Tibial artery (tissue), 4 donors: ENCODE data around the gene EXOSC2.

Experiments
- DNase-seq, 2 donors: peaks; one replicate each; pipeline ENCODE4 v3.0.0-alpha.2; 2019
- H3K27ac ChIP-seq, 2 donors: fragments of 200-600 bp; sonication (generic) in 1 of 2; 1 replicate in 1 of 2; 2 replicates in 1 of 2; pipeline ENCODE4 v1.5.1; 2018 to 2019; ENCODE audit warnings: mild to moderate bottlenecking in 1 of 2
- H3K27me3 ChIP-seq, 2 donors: fragments of 200-600 bp; sonication (generic) in 1 of 2; one replicate each; pipeline versions ENCODE4 v1.5.1 to v1.6.0; 2016 to 2019
- H3K36me3 ChIP-seq, 3 donors: fragments of 200-600 bp; sonication (generic) in 2 of 3; one replicate each; pipeline ENCODE4 v1.5.1; 2016 to 2019; ENCODE audit warnings: mild to moderate bottlenecking in 2 of 3
- H3K4me1 ChIP-seq, 4 donors: fragments of 200-600 bp; sonication (generic) in 2 of 4; 1 replicate in 3 of 4; 2 replicates in 1 of 4; pipeline ENCODE4 v1.5.1; 2016 to 2019
- H3K4me3 ChIP-seq, 2 donors: fragments of 200-600 bp; sonication (generic) in 1 of 2; 1 replicate in 1 of 2; 2 replicates in 1 of 2; pipeline ENCODE4 v1.5.1; 2018 to 2019; ENCODE audit warnings: mild to moderate bottlenecking in 2 of 2
- H3K9me3 ChIP-seq, 3 donors: fragments of 200-600 bp; sonication (generic) in 1 of 3; one replicate each; pipeline ENCODE4 v1.5.1; 2016 to 2019
- CTCF ChIP-seq, 2 experiments: fragments of 200-600 bp in 1 of 2; fragments of 450-650 bp in 1 of 2; IDR thresholded peaks; one replicate each; pipeline ENCODE4 v1.5.1; 2017 to 2019; ENCODE audit warnings: antibody characterized with exemption in 2 of 2, mild to moderate bottlenecking in 1 of 2, moderate library complexity in 1 of 2
- intact Hi-C: fragments of 100-400 bp; cut with DNase I; formaldehyde crosslinking; loops from one replicate; pipeline ENCODE4 v1.15.0; 2023; ENCODE audit warnings: low total_unique reads

Gene EXOSC2

GRCh38 chr9:130712564-130713285, 19.1 kb downstream of the EXOSC2 start:
- DNase-seq = peak; percentile 99
- intact Hi-C loops = loop anchor here (1.0 kb wide), 1 partner anchor 149 kb away; no protein-coding TSS in a partner anchor

GRCh38 chr9:130713286-130713960, 19.8 kb downstream of the EXOSC2 start:
- Histone ChIP-seq H3K4me1 (peaks cover 0 to 37% (median 23%) of the 10 kb centered on the region in 4 donors), H3K27ac (peak overlapping the region; percentile 98), H3K9me3 (no peaks in the 10 kb centered on the region), H3K27me3 (no peaks in the 10 kb centered on the region), H3K36me3 (no peaks in the 10 kb centered on the region), H3K4me3 (peak overlapping the region; percentile 96 to 98)
- intact Hi-C loops = no loop called here
- no peak for TF ChIP-seq CTCF (IDR thresholded peaks at IDR 0.05)
- DNase-seq = peak; percentile 53 to 79

More at GRCh38 chr9:130712564-130713285, 19.1 kb downstream of the EXOSC2 start:
- peak in 1 of 2 experiments; percentile 16 for TF ChIP-seq CTCF (IDR thresholded peaks at IDR 0.05)
- Histone ChIP-seq H3K9me3 (no peaks in the 10 kb centered on the region), H3K27me3 (no peaks in the 10 kb centered on the region), H3K4me3 (peak overlapping the region; percentile 96 to 98), H3K4me1 (peaks cover 0 to 37% (median 22%) of the 10 kb centered on the region in 4 donors), H3K27ac (peak overlapping the region; percentile 98), H3K36me3 (no peaks in the 10 kb centered on the region)

GRCh38 chr9:130714586-130715110, 21.1 kb downstream of the EXOSC2 start:
- peaks cover 0 to 37% (median 23%) of the 10 kb centered on the region in 4 donors for H3K4me1 ChIP-seq
- H3K9me3 ChIP-seq = no peaks in the 10 kb centered on the region
- no peaks in the 10 kb centered on the region for H3K27me3 ChIP-seq
- no peak for TF ChIP-seq CTCF (IDR thresholded peaks at IDR 0.05)
- intact Hi-C loops = loop anchor here (5.0 kb wide), 1 partner anchor 53 kb away; no protein-coding TSS in a partner anchor
- H3K4me3 ChIP-seq = peak overlapping the region; percentile 96 to 98
- H3K36me3 ChIP-seq = no peaks in the 10 kb centered on the region
- H3K27ac ChIP-seq = peak overlapping the region; percentile 98
- DNase-seq = no peak

- no peaks in the 10 kb centered on the region for H3K36me3 ChIP-seq
- H3K27me3 ChIP-seq = no peaks in the 10 kb centered on the region
- H3K9me3 ChIP-seq = no peaks in the 10 kb centered on the region
- peaks cover 0 to 37% (median 23%) of the 10 kb centered on the region in 4 donors for H3K4me1 ChIP-seq
- no peak for DNase-seq
- intact Hi-C loops = loop anchor here (5.0 kb wide), 1 partner anchor 52 kb away; no protein-coding TSS in a partner anchor
- TF ChIP-seq CTCF (IDR thresholded peaks at IDR 0.05) = no peak
- peak overlapping the region; percentile 96 to 98 for H3K4me3 ChIP-seq
- H3K27ac ChIP-seq = peak overlapping the region; percentile 98
These were observed 21.7 kb downstream of the EXOSC2 start for GRCh38 chr9:130715270-130715669.

- H3K27me3 ChIP-seq = no peaks in the 10 kb centered on the region
- H3K4me1 ChIP-seq = peaks cover 0 to 31% (median 20%) of the 10 kb centered on the region in 4 donors
- H3K4me3 ChIP-seq = no peak overlapping the region
- H3K36me3 ChIP-seq = no peaks in the 10 kb centered on the region
- H3K9me3 ChIP-seq = no peaks in the 10 kb centered on the region
- DNase-seq = no peak
- intact Hi-C loops = loop anchor here (5.0 kb wide), 1 partner anchor 49 kb away; no protein-coding TSS in a partner anchor
- TF ChIP-seq CTCF (IDR thresholded peaks at IDR 0.05) = no peak
- H3K27ac ChIP-seq = no peak overlapping the region
These were observed 25.0 kb downstream of the EXOSC2 start for GRCh38 chr9:130718562-130718961.
